Fibroblast of skin of right biceps (primary cell): ENCODE results near the gene HES2.
"Not testable (repeated sequence)": the region's sequence is repeated elsewhere in the genome, so short reads cannot be mapped to it uniquely, and the experiment has no call there.

Experiments used
- DNase-seq: peaks from one replicate; pipeline ENCODE4 v3.0.0-alpha.2; 2013

Gene HES2

GRCh38 chr1:6416295-6416656 lies 3.4 kb downstream of the HES2 start:
- DNase-seq, result no peak

DNA sequence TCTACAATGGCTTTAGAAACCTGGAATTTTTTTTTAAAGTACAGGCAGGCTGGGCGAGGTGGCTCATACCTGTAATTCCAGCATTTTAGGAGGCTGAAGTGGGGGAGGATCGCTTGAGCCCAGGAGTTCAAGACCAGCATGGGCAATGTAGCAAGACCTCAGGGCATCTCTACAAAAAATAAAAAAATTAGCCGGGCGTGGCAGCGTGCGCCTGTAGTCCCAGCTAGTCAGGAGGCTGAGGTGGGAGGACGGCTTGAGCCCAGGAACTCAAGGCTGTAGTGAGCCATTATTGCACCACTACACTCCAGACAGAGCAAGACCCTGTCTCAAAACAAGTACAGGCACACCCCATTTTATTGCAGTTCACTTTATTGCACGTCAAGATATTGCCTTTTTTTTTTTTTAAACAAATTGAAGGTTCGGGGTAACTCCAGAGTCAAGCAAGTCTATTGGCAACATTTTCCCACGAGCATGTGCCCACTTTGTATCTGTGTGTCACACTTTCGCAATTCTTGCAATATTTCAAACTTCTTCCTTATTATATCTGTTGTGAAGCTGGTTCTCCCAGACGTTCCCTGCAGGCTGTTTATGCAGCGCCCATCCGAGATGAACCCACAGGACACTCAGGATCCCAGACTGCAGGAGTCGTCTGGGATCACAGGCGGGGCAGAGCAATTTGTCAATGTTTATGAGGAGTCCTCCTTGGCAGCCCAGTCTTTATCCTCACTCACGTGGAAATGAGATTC lies 4.7 kb downstream of the HES2 start:
- no peak for DNase-seq

- peak; percentile 37 for DNase-seq
Measured at GRCh38 chr1:6414443-6414844, 5.3 kb downstream of the HES2 start.

- no peak for DNase-seq
Measured at GRCh38 chr1:6412896-6413295, 6.8 kb downstream of the HES2 start.

GRCh38 chr1:6410248-6410893 lies 9.3 kb downstream of the HES2 start:
- no peak for DNase-seq

DNA sequence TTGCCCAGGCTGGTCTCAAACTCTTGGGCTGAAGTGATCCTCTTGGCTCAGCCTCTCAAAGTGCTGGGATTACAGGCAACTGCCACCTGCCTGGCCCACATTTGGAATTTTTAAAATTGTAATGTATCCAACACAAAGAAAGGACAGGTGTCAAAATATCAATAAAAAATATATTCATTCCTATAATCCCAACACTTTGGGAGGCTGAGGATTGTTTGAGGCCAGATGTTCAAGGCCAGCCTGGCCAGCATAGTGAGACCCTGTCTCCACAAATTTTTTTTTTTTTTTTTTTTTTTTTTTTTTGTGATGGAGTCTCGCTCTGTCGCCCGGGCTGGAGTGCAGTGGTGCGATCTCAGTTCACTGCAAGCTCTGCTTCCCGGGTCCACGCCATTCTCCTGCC lies 10.0 kb downstream of the HES2 start:
- no peak for DNase-seq

GRCh38 chr1:6409053-6409452 lies 10.7 kb downstream of the HES2 start:
- no peak for DNase-seq

DNA sequence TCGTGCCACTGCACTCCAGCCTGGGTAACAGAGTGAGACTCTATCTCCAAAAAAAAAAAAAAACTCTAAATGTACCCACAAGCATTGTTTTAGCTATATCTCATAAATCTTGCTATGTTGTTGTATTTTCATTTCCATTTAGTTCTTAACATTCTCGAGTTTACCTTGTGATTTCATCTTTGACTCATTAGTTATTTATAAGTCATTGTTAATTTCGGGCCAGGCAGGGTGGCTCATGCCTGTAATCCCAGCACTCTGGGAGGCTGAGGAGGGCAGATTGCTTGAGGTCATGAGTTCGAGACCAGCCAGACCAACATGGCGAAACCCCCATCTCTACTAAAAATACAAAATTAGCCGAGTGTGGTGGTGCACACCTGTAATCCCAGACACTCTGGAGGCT lies 11.7 kb downstream of the HES2 start:
- no peak for DNase-seq

GRCh38 chr1:6401673-6402072 lies 18.0 kb downstream of the HES2 start:
- DNase-seq, result no peak

DNA sequence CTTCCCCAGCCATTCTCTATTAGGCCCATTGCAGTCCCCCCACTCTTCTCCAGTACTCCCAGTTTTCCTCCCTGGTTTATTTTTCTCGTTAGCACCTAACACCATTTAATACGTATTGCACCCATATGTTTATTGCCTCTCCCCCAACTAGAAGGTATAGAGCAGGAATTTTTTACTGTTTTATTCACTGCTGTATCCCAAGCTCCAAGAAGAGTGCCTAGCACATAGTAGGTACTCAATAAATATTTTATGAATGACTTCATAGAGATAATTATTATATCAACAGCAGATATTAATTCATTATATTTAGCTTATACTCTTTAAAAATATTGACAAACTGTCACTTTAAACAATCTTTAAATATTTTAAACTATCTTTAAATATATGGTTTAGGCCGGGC lies 20.4 kb downstream of the HES2 start:
- no peak for DNase-seq

DNA sequence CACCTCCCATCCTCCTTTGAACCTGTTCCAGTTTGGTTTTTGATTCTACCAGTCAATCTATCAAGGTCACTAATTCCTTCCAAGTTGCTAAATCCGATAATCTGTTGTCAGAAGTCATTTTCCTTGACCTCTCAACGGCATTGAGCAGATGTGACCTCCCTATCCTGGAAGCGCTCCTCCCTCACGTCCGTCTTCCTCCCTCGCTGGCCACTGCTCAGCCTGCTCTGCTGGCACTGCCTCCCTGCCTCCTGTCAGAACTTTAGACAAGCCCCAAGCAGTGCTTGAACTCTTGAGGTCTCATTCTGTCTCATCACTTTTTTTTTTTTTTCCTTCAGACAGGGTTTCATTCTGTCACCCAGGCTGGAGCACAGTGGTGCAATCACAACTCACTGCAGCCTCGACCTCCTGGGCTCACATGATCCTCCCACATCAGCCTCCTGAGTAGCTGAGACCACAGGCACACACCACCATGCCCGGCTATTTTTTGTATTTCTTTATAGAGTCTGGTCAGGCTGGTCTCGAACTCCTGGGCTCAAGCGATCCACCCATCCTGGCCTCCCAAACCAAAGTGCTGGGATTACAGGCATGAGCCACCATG lies 21.8 kb downstream of the HES2 start:
- DNase-seq, result no peak

DNA sequence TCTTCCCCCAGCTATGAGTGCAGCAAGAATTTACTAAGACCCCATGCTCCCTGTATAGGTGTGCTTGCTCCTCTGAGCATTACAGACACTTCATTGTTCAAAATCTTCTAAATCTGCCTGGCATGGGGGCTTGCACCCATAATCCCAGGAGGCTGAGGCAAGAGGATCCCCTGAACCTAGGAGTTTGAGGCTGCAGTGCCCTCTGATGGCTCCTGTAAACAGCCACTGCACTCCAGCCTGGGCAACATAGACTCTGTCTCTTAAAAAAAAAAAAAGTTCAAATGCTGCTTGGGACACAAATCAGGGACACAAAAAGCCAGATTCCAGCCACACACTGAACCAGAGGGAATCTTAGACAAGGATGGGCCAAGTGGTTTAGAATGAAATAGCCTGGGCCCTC lies 22.7 kb downstream of the HES2 start:
- no peak for DNase-seq

DNA sequence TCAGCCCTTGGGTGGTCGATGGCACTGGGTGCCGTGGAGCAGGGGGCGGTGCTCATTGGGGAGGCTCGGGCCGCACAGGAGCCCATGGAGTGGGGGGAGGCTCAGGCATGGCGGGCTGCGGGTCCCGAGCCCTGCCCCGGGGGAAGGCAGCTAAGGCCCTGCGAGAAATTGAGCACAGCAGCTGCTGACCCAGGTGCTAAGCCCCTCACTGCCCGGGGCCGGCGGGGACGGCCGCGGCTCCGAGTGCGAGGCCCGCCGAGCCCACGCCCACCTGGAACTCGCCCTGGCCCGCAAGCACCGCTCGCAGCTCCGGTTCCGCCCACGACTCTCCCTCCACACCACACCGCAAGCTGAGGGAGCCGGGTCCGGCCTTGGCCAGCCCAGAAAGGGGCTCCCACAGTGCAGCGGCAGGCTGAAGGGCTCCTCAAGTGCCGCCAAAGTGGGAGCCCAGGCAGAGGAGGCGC lies 23.9 kb downstream of the HES2 start:
- not testable (repeated sequence) for DNase-seq

DNA sequence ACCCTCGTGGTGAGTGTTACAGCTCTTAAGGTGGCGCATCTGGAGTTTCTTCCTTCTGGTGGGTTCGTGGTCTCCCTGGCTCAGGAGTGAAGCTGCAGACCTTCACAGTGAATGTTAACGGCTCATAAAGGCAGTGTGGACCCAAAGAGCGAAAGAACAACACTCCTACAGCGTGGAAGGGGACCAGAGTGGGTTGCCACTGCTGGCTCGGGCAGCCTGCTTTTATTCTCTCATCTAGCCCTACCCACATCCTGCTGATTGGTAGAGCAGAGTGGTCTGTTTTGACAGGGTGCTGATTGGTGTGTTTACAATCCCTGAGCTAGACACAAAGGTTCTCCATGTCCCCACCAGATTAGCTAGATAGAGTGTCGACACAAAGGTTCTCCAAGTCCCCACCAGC lies 24.6 kb downstream of the HES2 start:
- DNase-seq, result not testable (repeated sequence)

- peak; percentile 88 for DNase-seq
Measured at GRCh38 chr1:6393400-6394187, 26.1 kb downstream of the HES2 start, which contains the start of gene ACOT7. ACOT7 (minus strand) TSS chr1:6393767; CDS start chr1:6393399, 368 bp downstream.

GRCh38 chr1:6392809-6393399 lies 26.8 kb downstream of the HES2 start:
- no peak for DNase-seq

GRCh38 chr1:6391951-6392808 lies 27.5 kb downstream of the HES2 start:
- no peak for DNase-seq

DNA sequence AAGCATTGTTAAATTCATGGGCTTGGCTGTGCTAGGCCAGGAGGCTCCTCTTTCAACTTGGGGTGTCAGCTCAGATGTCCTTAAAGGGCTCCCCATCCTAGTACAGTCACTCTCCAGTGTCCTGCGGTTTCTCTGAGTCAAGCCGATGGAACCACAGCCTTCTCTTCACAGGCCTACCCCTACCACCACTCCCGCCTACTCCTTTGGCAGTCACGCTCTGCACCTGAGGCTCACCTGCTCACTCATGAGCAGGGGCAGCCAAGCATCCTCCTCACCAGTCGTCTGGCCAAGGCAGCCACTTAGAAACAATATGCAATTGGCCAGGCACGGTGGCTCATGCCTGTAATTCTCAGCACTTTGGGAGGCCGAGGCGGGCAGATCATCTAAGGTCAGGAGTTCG lies 29.7 kb downstream of the HES2 start:
- no peak for DNase-seq

DNA sequence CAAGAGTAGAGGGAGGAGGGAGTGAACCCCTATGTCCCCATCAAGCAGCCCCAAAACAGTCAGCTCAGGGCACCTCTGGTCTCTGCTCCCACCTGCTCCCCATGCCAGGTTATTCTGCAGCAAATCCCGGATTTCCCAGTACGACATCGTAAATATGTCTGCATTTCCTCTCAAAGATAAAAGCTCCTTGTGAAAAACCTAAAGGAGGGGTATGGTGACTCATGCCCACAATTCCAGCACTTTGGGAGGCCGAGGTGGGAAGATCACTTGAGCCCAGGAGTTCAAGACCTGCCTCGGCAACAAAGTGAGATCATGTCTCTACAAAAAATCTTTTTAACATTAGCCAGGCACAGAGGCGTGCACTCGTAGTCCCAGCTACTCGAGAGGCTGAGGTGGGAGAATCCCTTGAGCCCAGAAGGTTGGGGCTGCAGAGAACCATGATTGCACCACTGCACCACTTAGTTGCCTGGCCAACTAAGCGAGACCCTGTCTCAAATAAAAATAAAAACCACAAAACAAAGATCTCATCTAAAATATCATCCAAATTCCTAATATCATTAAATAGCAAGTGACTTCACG lies 33.3 kb downstream of the HES2 start:
- peak; percentile 44 for DNase-seq

DNA sequence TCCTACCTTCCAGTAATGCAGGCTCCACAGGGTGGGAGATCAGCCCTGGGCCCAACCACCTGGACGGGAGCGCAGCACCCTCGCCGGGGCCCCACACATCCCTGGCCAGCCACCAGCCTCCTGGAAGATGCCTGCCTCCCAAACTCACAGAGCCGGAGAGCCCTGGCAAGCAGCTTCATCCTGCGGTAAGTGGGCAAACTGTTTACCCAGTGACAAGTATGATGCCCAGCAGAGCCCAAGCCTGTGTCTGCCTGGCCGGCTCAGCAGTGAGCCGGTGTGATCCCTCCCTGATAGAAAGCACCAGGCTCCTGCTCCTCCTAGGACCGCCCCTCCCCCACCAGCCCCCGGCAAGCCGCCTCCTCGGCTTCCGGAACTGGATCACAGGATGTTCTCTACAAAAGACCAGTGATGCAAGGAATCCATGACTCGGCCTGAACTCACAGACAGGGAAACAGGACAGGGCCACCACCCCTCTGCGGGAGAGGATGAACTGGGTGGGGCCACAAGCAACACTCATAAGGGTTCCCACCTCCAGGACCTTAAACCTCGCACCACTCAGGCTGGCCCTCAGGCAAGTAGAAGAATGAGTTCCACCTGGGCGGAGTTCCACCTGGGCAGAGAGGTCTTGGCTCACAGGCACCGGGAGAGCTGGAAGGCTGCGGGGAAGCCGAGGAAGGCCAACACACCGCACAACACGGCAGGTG lies 34.1 kb downstream of the HES2 start:
- peak; percentile 77 for DNase-seq

GRCh38 chr1:6384962-6385361 lies 34.8 kb downstream of the HES2 start:
- no peak for DNase-seq
